ENCODE results near the gene NTHL1.
A peak's percentile ranks its signal among the peaks of the same experiment; 100 is the strongest.
"Not testable (repeated sequence)": the region's sequence is repeated elsewhere in the genome, so short reads cannot be mapped to it uniquely, and the experiment has no call there.

The NTHL1 gene

DNA sequence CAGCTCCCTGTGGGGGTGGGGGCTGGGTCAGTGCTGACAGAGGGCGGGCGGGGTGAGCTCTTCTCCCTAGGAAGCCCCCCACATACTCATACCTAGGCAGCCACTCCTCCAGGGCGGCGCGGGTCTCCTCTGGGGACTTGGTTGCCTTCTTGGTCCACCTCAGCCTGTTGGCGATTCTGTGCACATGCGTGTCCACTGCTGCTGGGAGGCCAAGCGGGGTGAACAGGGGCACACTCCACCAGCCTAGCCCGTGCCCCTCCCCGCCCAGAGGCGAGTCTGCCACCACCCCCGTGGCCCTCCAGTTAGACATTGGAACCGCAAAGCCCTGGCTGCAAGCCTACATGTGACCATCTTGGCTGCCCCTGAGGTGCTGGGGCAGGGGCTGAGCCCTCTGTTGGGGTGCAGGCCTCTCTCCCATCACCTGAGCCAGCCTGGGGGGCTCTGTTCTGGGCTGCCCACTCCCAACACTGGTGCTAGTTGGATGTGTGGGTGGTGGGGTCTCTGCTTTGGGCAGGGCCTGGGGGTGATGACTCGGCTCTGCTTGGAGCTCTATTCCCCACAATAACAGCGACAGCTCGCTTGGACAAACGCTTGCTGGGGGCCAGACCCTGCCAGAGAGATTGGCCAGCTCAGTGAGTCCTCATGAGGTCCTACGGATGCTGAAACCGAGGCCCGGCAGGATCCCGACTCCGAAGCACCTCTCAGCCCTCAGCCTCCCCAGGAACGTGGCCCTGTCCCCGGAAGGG lies 7.4 kb downstream of the NTHL1 start:
- DNase-seq, result no peak

- no peak for DNase-seq
Measured at GRCh38 chr16:2039274-2040031, 8.2 kb downstream of the NTHL1 start.

GRCh38 chr16:2038382-2039231 lies 9.0 kb downstream of the NTHL1 start:
- no peak for DNase-seq

DNA sequence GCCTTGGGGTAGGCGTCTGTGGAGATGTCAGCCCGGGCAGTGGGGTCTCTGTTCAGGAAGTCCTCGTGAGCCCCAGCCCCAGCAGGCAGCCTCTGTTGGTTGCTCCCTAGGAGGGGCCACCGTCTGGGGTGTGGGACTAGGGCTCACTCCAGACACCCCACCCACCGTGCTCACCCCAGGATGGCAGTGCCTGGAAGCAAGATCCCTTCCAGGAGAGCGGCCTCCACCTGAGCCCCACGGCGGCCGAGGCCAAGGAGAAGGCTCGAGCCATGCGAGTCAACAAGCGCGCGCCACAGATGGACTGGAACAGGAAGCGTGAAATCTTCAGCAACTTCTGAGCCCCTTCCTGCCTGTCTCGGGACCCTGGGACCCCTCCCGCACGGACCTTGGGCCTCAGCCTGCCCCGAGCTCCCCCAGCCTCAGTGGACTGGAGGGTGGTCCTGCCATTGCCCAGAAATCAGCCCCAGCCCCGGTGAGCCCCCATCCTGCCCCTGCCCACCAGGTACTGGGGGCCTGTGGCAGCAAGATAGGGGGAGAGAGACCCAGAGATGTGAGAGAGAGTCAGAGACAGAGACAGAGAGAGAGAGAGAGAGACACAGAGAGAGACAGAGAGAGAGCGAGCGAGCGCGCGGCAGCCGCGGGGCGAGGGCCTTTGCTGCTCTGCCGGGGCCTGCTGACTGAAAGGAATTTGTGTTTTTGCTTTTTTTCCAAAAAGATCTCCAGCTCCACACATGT lies 9.8 kb downstream of the NTHL1 start:
- DNase-seq, result no peak

DNA sequence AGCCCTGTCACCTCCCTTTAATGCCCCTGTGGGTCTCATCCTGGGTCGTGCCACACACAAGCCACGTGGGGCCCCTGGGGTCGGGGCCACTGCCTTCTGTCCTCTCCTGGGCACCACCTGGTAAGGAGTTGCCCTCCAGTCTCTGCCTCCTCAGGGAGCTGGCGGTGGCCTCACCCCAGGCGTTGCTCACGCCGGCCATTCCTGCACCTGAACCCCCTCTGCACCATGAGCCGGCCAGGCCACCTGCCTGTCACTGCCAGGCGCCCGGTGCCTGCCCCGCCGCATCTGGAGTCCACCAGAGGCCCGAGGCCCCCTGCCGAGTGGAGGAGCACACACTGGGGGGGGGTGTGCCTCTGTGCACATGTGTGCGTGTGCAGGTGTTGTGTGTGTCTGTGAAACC lies 10.5 kb downstream of the NTHL1 start:
- no peak for DNase-seq

GRCh38 chr16:2036200-2036966 lies 11.3 kb downstream of the NTHL1 start:
- DNase-seq, result no peak

- peak; percentile 64 for DNase-seq
Measured at GRCh38 chr16:2035431-2036199, 12.0 kb downstream of the NTHL1 start.

GRCh38 chr16:2034696-2035430 lies 12.8 kb downstream of the NTHL1 start:
- DNase-seq, result no peak

DNA sequence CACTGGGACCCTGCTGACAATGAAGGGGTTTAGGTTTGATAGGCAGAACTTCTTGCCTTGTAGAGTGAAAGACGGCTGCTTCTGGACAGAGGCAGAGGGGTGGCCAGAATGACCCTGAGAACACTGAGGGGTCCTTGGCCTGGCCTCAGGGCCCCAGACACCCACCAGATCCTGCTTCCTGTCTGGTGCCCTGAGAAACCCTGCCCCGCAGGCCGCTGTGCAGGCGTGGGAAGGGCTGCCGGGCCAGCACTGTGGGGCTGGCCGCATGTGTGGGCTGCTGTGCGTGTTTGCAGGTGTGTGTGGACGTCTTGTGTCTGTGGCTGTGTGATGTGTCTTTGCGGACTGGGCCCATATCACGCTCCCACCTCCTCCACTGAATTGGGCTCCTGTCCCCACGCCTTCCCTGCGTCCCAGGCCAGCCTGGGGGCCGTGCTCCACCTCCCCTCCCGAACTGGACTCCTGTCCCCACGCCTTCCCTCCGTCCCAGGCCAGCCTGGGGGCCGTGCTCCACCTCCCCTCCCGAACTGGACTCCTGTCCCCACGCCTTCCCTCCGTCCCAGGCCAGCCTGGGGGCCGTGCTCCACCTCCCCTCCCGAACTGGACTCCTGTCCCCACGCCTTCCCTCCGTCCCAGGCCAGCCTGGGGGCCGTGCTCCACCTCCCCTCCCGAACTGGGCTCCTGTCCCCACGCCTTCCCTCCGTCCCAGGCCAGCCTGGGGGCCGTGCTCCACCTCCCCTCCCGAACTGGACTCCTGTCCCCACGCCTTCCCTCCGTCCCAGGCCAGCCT lies 13.5 kb downstream of the NTHL1 start:
- DNase-seq, result not testable (repeated sequence)

DNA sequence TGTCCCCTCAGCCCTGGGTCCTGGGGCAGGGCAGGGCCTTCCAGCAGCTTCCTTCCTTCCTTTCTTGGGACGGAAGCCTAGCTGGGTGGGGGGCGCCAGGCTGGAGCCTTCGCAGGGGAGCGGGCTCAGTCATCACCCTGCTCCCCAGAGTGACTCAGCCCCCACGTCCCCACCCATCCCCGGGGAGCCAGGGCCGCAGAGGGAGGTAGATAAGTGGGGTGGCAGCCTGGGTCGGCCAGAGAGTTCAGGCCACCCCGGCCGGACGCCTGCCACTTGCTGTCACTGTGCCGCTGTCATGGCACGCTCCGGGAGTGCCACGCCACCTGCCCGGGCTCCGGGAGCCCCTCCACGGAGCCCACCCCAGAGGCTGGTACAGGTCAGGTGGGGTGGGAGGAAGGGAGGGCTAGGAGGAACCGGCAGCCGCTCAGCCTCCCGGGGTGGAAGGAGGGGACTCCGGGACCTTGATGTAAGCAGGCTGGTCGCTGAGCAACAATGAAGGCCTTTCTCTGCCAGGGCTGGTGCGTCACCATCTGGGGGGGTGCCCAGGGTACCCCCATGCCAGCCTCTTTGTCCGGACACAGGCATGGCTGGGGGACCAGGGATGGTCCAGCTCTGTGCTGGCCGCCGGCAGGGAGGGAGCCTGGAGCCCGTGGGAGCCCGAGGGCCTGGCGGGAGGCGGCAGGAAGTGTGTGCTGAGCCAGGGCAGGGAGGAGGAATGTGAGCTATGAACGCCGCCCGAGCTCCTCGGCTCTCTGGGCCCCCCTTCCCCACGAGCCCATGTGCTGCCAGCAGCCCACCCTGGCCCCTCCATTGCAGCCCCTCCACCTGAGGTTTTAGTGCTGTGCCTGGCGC lies 14.4 kb downstream of the NTHL1 start:
- no peak for DNase-seq

DNA sequence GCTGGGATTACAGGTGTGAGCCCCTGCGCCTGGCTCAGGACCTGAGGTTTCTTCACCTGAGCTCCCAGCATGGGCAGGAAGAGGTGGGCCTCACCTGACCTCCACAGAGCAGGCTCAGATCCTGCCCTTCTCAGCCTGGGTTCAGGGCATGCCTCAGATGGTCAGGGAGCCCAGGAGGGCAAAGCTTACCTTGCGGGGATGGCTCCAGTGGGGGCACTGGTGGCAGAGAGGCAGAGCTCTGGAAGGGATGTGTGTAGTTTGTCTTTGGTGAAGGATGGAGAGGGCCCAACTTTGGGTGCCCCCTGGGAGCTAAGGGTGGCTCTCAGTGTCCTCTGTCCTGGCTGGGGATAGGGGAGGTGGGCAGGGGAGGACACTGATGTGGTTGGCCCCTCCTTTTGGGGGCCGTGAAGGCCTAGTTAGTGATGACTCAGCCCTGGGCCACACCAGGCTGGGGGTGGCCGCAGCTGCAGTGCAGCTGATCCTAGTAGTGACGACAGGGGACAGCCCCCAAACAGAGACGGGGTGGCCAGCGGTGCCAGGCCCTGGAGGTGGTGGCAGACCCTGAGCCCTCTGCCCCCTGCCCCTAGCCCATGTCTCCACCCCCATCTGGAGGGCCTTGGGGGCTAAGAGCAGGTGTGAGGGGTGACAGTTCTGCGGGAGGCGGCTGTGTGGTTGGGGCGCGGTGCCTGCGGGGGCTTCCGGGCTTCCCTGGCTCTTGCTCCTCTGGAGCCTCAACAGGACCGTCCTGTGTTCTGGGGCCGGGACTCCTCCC lies 15.2 kb downstream of the NTHL1 start:
- no peak for DNase-seq

DNA sequence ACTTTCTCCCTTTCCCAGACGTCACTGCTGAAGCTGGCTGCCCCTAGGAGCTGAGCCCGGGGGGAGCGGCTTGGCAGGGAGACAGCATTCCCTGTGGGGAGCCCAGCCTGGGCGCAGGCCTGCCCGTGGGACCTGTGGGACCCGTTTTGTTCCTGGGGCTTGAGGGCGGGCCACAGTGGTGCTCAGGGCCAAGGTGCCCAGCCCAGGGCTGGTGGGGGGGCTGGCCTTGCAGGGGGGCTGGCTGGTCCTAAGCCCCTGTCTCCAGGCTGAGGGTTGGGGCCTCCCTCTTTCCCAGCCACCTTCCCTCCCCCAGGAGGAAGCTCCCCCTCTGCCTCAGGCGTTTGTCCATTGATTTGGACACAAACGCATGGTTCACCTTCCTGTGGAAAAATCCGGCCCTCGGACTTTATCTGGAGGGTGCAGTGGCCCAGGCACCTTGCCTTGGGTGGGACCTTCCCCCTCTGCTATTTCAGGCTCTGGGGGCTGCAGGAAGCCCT lies 16.5 kb downstream of the NTHL1 start:
- DNase-seq, result peak; percentile 42

GRCh38 chr16:2030036-2030435 lies 17.6 kb downstream of the NTHL1 start:
- no peak for DNase-seq

- DNase-seq, result no peak
Measured at GRCh38 chr16:2029350-2029749, 18.3 kb downstream of the NTHL1 start.

DNA sequence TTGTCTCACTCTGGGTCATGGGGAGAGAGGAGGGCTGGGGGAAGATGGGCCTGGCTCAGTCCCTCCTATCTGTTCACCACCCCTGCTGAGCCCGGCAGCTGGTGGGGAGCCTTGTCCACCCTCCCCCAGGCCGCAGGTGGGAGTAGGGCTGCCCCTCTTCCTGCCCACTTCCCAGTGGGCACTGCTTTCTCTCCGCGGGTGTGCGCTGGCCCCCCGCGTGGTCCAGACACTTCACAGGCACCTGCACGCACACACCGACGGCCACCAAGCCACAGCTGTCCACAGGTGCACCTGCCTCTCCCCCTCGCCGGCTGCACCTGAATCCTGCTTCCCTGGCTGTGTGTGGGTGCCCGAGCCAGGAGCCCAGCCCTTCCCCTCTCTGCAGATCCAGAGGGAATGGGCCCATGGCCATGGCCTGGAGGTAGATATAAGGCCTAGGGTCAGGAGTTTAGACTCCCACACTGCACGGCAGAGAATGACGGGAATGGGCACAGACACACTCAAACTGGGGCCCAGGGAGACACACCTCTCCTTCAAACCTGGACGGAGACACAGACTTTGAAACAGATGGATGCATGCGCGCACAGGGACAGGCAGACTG lies 18.9 kb downstream of the NTHL1 start:
- DNase-seq, result peak; percentile 81

- DNase-seq, result no peak
Measured at GRCh38 chr16:2028146-2028545, 19.5 kb downstream of the NTHL1 start.

All from COR-L47 (cell line).